Panc1 (cell line): ENCODE results near the gene LONRF2.
A peak's percentile ranks its signal among the peaks of the same experiment; 100 is the strongest.

Experiments used
- CTCF ChIP-seq: fragments of 450-650 bp; IDR thresholded peaks from 2 replicates; pipeline ENCODE4 v1.5.1; 2017; ENCODE audit warnings: mild to moderate bottlenecking
- POLR2AphosphoS5 ChIP-seq: IDR thresholded peaks from 2 replicates; pipeline ENCODE4 v1.6.1; 2012; ENCODE audit warnings: mild to moderate bottlenecking, low read depth, low read length, moderate library complexity
- REST ChIP-seq, 2 experiments: IDR thresholded peaks; 2 replicates each; pipeline ENCODE4 v1.6.1; 2011 to 2012; ENCODE audit warnings: low read depth in 2 of 2, control low read depth in 1 of 2, low read length in 1 of 2, mild to moderate bottlenecking in 1 of 2, moderate library complexity in 1 of 2; ENCODE audit not compliant: insufficient read depth in 1 of 2
- TCF7L2 ChIP-seq: IDR thresholded peaks from 2 replicates; pipeline ENCODE4 v1.6.1; 2011; ENCODE audit warnings: mild to moderate bottlenecking, low read depth, low read length, inconsistent platforms

- no peak for TF ChIP-seq CTCF
- no peak for TF ChIP-seq REST (IDR thresholded peaks at IDR 0.05; ENCODE audit: insufficient read depth in 1 of 2, low read depth in 2 of 2, low read length in 1 of 2)
- no peak for TF ChIP-seq POLR2AphosphoS5
- 0 out of 2 replicates have a peak, but pooled peaks have one; percentile 20 for TF ChIP-seq TCF7L2
Measured at GRCh38 chr2:100283724-100284501, 38.4 kb downstream of the LONRF2 start.
